ENCODE data around the gene CCDC6.

- TF ChIP-seq CTCF (conservative IDR thresholded peaks at IDR 0.05; ENCODE audit: low read depth, low read length) (no peak), EZH2 (IDR thresholded peaks at IDR 0.05; ENCODE audit: low read length, unreplicated experiment) (no peak)
Measured at GRCh38 chr10:59819265-59819664, 87.1 kb downstream of the CCDC6 start.
